ENCODE data around the gene RBM4B.

Gene RBM4B

GRCh38 chr11:66686801-66687750, 9.4 kb upstream of the RBM4B start:
- Histone ChIP-seq H3K4me3 (ENCODE audit: low read depth in 1 of 2, low read length in 2 of 2) (no peak overlapping the region), H3K9me3 (ENCODE audit: control insufficient read depth in 1 of 2, low read length in 2 of 2) (no peaks in the 10 kb centered on the region), H3K36me3 (ENCODE audit: control insufficient read depth in 1 of 2, insufficient read depth in 2 of 2, low read length in 2 of 2) (no peaks in the 10 kb centered on the region), H3K4me1 (ENCODE audit: control insufficient read depth in 1 of 2, insufficient read depth in 2 of 2, low read length in 2 of 2) (no peaks in the 10 kb centered on the region), H3K27ac (ENCODE audit: low read depth, low read length) (no peak overlapping the region), H3K9ac (ENCODE audit: low read depth in 1 of 2, low read length in 2 of 2) (no peak overlapping the region), H3K27me3 (ENCODE audit: control insufficient read depth in 1 of 2, insufficient read depth in 2 of 2, low read length in 2 of 2) (no peaks in the 10 kb centered on the region)

GRCh38 chr11:66686100-66686785, 8.6 kb upstream of the RBM4B start:
- no peak overlapping the region for H3K4me3 ChIP-seq (ENCODE audit: low read depth in 1 of 2, low read length in 2 of 2)
- no peaks in the 10 kb centered on the region for H3K9me3 ChIP-seq (ENCODE audit: control insufficient read depth in 1 of 2, low read length in 2 of 2)
- no peaks in the 10 kb centered on the region for H3K4me1 ChIP-seq (ENCODE audit: control insufficient read depth in 1 of 2, insufficient read depth in 2 of 2, low read length in 2 of 2)
- no peaks in the 10 kb centered on the region for H3K36me3 ChIP-seq (ENCODE audit: control insufficient read depth in 1 of 2, insufficient read depth in 2 of 2, low read length in 2 of 2)
- H3K27ac ChIP-seq (ENCODE audit: low read depth, low read length) = no peak overlapping the region
- H3K27me3 ChIP-seq (ENCODE audit: control insufficient read depth in 1 of 2, insufficient read depth in 2 of 2, low read length in 2 of 2) = no peaks in the 10 kb centered on the region
- no peak overlapping the region for H3K9ac ChIP-seq (ENCODE audit: low read depth in 1 of 2, low read length in 2 of 2)

DNA sequence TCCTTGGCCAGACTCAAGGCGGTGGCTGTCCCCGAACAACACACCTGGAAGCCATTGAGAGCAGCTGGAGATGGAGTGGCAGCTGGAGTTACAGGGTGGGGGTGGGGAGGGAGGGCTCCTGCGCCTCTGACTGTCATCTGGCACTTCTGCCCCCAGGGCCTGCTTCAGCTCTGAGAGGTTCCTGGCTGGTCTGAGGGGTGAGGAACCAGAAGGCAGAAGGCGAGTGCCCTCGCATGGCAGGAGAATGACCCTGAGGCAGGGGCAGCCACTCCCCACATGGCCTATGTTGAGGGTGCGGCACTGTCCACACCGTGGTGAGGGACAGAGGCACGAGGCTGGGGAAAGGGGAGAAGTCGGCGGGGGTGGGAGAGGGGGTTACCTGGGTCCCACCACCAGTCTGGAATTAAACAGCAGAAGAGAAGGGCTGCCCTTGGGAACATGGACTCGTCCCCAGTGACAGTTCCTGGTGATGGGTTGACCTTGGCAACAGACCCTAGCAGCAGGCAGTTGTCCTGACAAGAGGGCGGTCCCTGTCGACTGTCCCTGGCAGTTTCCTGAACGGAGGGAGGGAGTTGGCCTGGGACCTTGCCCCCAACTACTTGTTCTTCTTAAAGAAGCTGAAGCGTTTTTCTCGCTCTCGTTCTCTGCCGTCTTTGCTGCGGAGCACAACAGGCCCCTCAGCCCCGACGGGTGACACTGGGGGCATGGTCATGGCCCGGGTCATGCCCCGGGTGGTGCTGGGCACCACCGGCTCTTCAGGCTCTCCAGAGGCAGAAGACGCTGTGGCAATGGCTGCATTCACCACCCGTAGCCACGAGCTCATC, 7.8 kb upstream of the RBM4B start:
- Histone ChIP-seq H3K9ac (ENCODE audit: low read depth in 1 of 2, low read length in 2 of 2) (no peak overlapping the region), H3K4me1 (ENCODE audit: control insufficient read depth in 1 of 2, insufficient read depth in 2 of 2, low read length in 2 of 2) (no peaks in the 10 kb centered on the region), H3K9me3 (ENCODE audit: control insufficient read depth in 1 of 2, low read length in 2 of 2) (no peaks in the 10 kb centered on the region), H3K36me3 (ENCODE audit: control insufficient read depth in 1 of 2, insufficient read depth in 2 of 2, low read length in 2 of 2) (no peaks in the 10 kb centered on the region), H3K27me3 (ENCODE audit: control insufficient read depth in 1 of 2, insufficient read depth in 2 of 2, low read length in 2 of 2) (no peaks in the 10 kb centered on the region), H3K27ac (ENCODE audit: low read depth, low read length) (no peak overlapping the region), H3K4me3 (ENCODE audit: low read depth in 1 of 2, low read length in 2 of 2) (no peak overlapping the region)

GRCh38 chr11:66684635-66685034, 6.9 kb upstream of the RBM4B start:
- Histone ChIP-seq H3K27me3 (ENCODE audit: control insufficient read depth in 1 of 2, insufficient read depth in 2 of 2, low read length in 2 of 2) (no peaks in the 10 kb centered on the region), H3K4me3 (ENCODE audit: low read depth in 1 of 2, low read length in 2 of 2) (no peak overlapping the region), H3K27ac (ENCODE audit: low read depth, low read length) (no peak overlapping the region), H3K9me3 (ENCODE audit: control insufficient read depth in 1 of 2, low read length in 2 of 2) (no peaks in the 10 kb centered on the region), H3K4me1 (ENCODE audit: control insufficient read depth in 1 of 2, insufficient read depth in 2 of 2, low read length in 2 of 2) (no peaks in the 10 kb centered on the region), H3K9ac (ENCODE audit: low read depth in 1 of 2, low read length in 2 of 2) (no peak overlapping the region), H3K36me3 (ENCODE audit: control insufficient read depth in 1 of 2, insufficient read depth in 2 of 2, low read length in 2 of 2) (no peaks in the 10 kb centered on the region)

GRCh38 chr11:66683877-66684276, 6.2 kb upstream of the RBM4B start:
- H3K27ac ChIP-seq (ENCODE audit: low read depth, low read length) = no peak overlapping the region
- H3K27me3 ChIP-seq (ENCODE audit: control insufficient read depth in 1 of 2, insufficient read depth in 2 of 2, low read length in 2 of 2) = no peaks in the 10 kb centered on the region
- H3K4me3 ChIP-seq (ENCODE audit: low read depth in 1 of 2, low read length in 2 of 2) = no peak overlapping the region
- no peaks in the 10 kb centered on the region for H3K4me1 ChIP-seq (ENCODE audit: control insufficient read depth in 1 of 2, insufficient read depth in 2 of 2, low read length in 2 of 2)
- H3K9me3 ChIP-seq (ENCODE audit: control insufficient read depth in 1 of 2, low read length in 2 of 2) = no peaks in the 10 kb centered on the region
- no peak overlapping the region for H3K9ac ChIP-seq (ENCODE audit: low read depth in 1 of 2, low read length in 2 of 2)
- no peaks in the 10 kb centered on the region for H3K36me3 ChIP-seq (ENCODE audit: control insufficient read depth in 1 of 2, insufficient read depth in 2 of 2, low read length in 2 of 2)

DNA sequence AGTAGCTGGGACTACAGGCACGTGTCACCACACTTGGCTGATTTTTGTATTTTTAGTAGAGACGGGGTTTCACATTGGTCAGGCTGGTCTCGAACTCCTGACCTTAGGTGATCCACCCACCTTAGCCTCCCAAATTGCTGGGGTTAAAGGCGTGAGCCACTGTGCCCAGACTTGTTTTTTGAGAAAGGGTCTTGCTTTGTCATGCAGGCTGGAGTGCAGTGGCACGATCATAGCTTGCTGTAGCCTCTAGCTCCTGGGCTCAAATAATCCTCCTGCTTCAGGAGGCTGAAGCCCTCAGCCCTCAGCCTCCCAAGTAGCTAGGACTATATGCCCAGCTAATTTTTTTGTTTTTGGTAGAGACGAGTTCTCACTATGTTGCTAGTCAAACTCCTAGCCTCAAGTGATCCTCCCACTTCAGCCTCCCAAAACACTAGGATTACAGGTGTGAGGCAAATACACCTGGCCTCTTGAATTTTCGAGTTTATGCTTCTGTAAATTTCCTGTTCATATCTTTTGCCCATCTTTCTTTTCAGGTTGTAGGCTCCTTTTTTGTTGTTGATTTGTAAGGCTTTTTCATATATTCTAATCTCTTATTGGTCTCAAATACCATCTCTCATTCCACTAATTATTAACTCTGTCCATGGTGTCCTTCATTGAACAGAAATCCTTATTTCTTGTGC, 3.4 kb upstream of the RBM4B start:
- Histone ChIP-seq H3K9ac (ENCODE audit: low read depth in 1 of 2, low read length in 2 of 2) (no peak overlapping the region), H3K4me3 (ENCODE audit: low read depth in 1 of 2, low read length in 2 of 2) (no peak overlapping the region), H3K27me3 (ENCODE audit: control insufficient read depth in 1 of 2, insufficient read depth in 2 of 2, low read length in 2 of 2) (no peaks in the 10 kb centered on the region), H3K36me3 (ENCODE audit: control insufficient read depth in 1 of 2, insufficient read depth in 2 of 2, low read length in 2 of 2) (no peaks in the 10 kb centered on the region), H3K4me1 (ENCODE audit: control insufficient read depth in 1 of 2, insufficient read depth in 2 of 2, low read length in 2 of 2) (peaks cover 6 to 15% of the 10 kb centered on the region in 2 donors), H3K27ac (ENCODE audit: low read depth, low read length) (no peak overlapping the region), H3K9me3 (ENCODE audit: control insufficient read depth in 1 of 2, low read length in 2 of 2) (no peaks in the 10 kb centered on the region)

- Histone ChIP-seq H3K36me3 (ENCODE audit: control insufficient read depth in 1 of 2, insufficient read depth in 2 of 2, low read length in 2 of 2) (no peaks in the 10 kb centered on the region), H3K9me3 (ENCODE audit: control insufficient read depth in 1 of 2, low read length in 2 of 2) (no peaks in the 10 kb centered on the region), H3K4me1 (ENCODE audit: control insufficient read depth in 1 of 2, insufficient read depth in 2 of 2, low read length in 2 of 2) (peaks cover 19 to 30% of the 10 kb centered on the region in 2 donors), H3K4me3 (ENCODE audit: low read depth in 1 of 2, low read length in 2 of 2) (peak overlapping the region; percentile 84 to 95), H3K27ac (ENCODE audit: low read depth, low read length) (peak overlapping the region; percentile 96), H3K9ac (ENCODE audit: low read depth in 1 of 2, low read length in 2 of 2) (peak overlapping the region; percentile 85 to 90), H3K27me3 (ENCODE audit: control insufficient read depth in 1 of 2, insufficient read depth in 2 of 2, low read length in 2 of 2) (no peaks in the 10 kb centered on the region)
These were observed 622 bp downstream of the RBM4B start for GRCh38 chr11:66676931-66677598.

DNA sequence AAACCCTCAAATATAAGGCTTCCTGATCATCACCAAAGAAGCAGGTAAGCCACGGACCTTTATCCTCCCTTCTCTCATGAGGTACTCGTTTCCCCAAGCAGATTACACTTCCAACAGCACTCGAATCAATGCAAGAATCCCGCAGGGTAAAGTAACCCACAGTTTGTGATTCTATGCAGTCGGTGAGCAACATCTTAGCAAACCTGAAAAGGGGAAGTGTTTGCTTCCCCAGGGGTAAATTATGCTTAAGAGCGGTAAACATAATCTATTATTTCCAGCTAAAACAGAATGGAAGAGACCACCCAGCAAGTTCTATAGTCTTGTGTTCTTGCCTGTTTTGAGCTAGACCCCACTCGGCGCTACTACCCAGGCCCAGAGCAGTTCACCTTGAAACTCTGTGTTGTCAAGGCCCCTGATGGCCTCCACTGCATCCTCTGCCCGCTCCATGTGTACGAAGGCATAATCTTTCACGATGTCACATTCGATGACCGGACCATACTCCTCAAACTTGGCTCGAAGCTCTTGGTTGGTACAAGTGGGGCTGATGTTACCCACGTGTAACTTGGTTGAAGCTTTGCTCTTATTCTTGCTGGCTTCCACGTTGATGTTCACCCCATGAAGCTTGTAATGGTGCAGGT, 1.3 kb downstream of the RBM4B start:
- Histone ChIP-seq H3K36me3 (ENCODE audit: control insufficient read depth in 1 of 2, insufficient read depth in 2 of 2, low read length in 2 of 2) (no peaks in the 10 kb centered on the region), H3K4me1 (ENCODE audit: control insufficient read depth in 1 of 2, insufficient read depth in 2 of 2, low read length in 2 of 2) (peaks cover 19 to 30% of the 10 kb centered on the region in 2 donors), H3K4me3 (ENCODE audit: low read depth in 1 of 2, low read length in 2 of 2) (peak overlapping the region; percentile 84 to 95), H3K27me3 (ENCODE audit: control insufficient read depth in 1 of 2, insufficient read depth in 2 of 2, low read length in 2 of 2) (no peaks in the 10 kb centered on the region), H3K27ac (ENCODE audit: low read depth, low read length) (no peak overlapping the region), H3K9ac (ENCODE audit: low read depth in 1 of 2, low read length in 2 of 2) (no peak overlapping the region), H3K9me3 (ENCODE audit: control insufficient read depth in 1 of 2, low read length in 2 of 2) (no peaks in the 10 kb centered on the region)

Measured in duodenal mucosa (tissue), 2 donors.